ENCODE results near the gene STRA6.

The STRA6 gene

GRCh38 chr15:74193299-74193718, 9.3 kb downstream of the STRA6 start:
- DNase-seq (ENCODE audit: low read depth) = no peak
- H3K4me3 ChIP-seq (ENCODE audit: low read depth, low read length) = no peak overlapping the region
- no peak for TF ChIP-seq CTCF (IDR thresholded peaks at IDR 0.05; ENCODE audit: low read depth, low read length, missing control alignments)

- no peak for TF ChIP-seq CTCF (IDR thresholded peaks at IDR 0.05; ENCODE audit: low read depth, low read length, missing control alignments)
- no peak for DNase-seq (ENCODE audit: low read depth)
- H3K4me3 ChIP-seq (ENCODE audit: low read depth, low read length) = no peak overlapping the region
These were observed 9.8 kb downstream of the STRA6 start for GRCh38 chr15:74192751-74193150.

- no peak for TF ChIP-seq CTCF (IDR thresholded peaks at IDR 0.05; ENCODE audit: low read depth, low read length, missing control alignments)
- no peak overlapping the region for H3K4me3 ChIP-seq (ENCODE audit: low read depth, low read length)
- no peak for DNase-seq (ENCODE audit: low read depth)
These were observed 10.8 kb downstream of the STRA6 start for GRCh38 chr15:74191798-74192197.

GRCh38 chr15:74188216-74188615, 14.4 kb downstream of the STRA6 start:
- no peak for DNase-seq (ENCODE audit: low read depth)
- TF ChIP-seq CTCF (IDR thresholded peaks at IDR 0.05; ENCODE audit: low read depth, low read length, missing control alignments) = no peak
- H3K4me3 ChIP-seq (ENCODE audit: low read depth, low read length) = no peak overlapping the region

- no peak for TF ChIP-seq CTCF (IDR thresholded peaks at IDR 0.05; ENCODE audit: low read depth, low read length, missing control alignments)
- DNase-seq (ENCODE audit: low read depth) = no peak
- H3K4me3 ChIP-seq (ENCODE audit: low read depth, low read length) = no peak overlapping the region
These were observed 16.8 kb downstream of the STRA6 start for GRCh38 chr15:74185710-74186348.

GRCh38 chr15:74184582-74185091, 17.9 kb downstream of the STRA6 start:
- H3K4me3 ChIP-seq (ENCODE audit: low read depth, low read length) = no peak overlapping the region
- no peak for TF ChIP-seq CTCF (IDR thresholded peaks at IDR 0.05; ENCODE audit: low read depth, low read length, missing control alignments)
- DNase-seq (ENCODE audit: low read depth) = no peak

GRCh38 chr15:74182131-74182530, 20.5 kb downstream of the STRA6 start:
- H3K4me3 ChIP-seq (ENCODE audit: low read depth, low read length) = no peak overlapping the region
- no peak for DNase-seq (ENCODE audit: low read depth)
- TF ChIP-seq CTCF (IDR thresholded peaks at IDR 0.05; ENCODE audit: low read depth, low read length, missing control alignments) = no peak

Measured in GM12864 (cell line).